DND-41 (cell line): ENCODE results near the gene CYB5B.

Experiments used
- ATAC-seq: fragments of 200-7000 bp; cut with Tn5 transposase; 3 replicates; pipeline ENCODE4 v1.9.1; 2021; ENCODE audit warnings: low read depth; ENCODE audit not compliant: insufficient read depth
- DNase-seq: peaks from one replicate; pipeline ENCODE4 v3.0.0-alpha.2; 2020
- H2AFZ ChIP-seq: 2 replicates; pipeline ENCODE4 v1.6.0; 2012; ENCODE audit warnings: low read depth, low read length
- H3K27ac ChIP-seq: 2 replicates; pipeline ENCODE4 v1.5.1; 2012; ENCODE audit warnings: low read length, inconsistent platforms
- H3K27me3 ChIP-seq: fragments of 200-600 bp; sonication (generic); 2 replicates; pipeline ENCODE4 v1.6.0; 2012; ENCODE audit warnings: low read length, mild to moderate bottlenecking, inconsistent platforms; ENCODE audit not compliant: insufficient read depth, poor library complexity
- H3K36me3 ChIP-seq: 2 replicates; pipeline ENCODE4 v1.5.1; 2012; ENCODE audit warnings: low read length, inconsistent platforms; ENCODE audit not compliant: insufficient read depth
- H3K4me1 ChIP-seq: 2 replicates; pipeline ENCODE4 v1.5.1; 2012; ENCODE audit warnings: mild to moderate bottlenecking, low read length; ENCODE audit not compliant: insufficient read depth
- H3K4me2 ChIP-seq: 2 replicates; pipeline ENCODE4 v1.6.0; 2012; ENCODE audit warnings: mild to moderate bottlenecking, moderate library complexity, low read length, inconsistent platforms; ENCODE audit not compliant: insufficient read depth
- H3K4me3 ChIP-seq, 2 experiments: fragments of 200-600 bp in 1 of 2; shearing (Covaris generic) in 1 of 2; 2 replicates each; pipeline ENCODE4 v1.5.1; 2012 to 2016; ENCODE audit warnings: inconsistent platforms in 2 of 2, low read length in 2 of 2, mild to moderate bottlenecking in 2 of 2, low read depth in 1 of 2, moderate library complexity in 1 of 2
- H3K79me2 ChIP-seq: 2 replicates; pipeline ENCODE4 v1.6.0; 2012; ENCODE audit warnings: low read length, inconsistent platforms; ENCODE audit not compliant: insufficient read depth
- H3K9ac ChIP-seq: 2 replicates; pipeline ENCODE4 v1.6.0; 2012; ENCODE audit warnings: low read depth, mild to moderate bottlenecking, inconsistent platforms, low read length, moderate library complexity
- H3K9me3 ChIP-seq: 2 replicates; pipeline ENCODE4 v1.5.1; 2012; ENCODE audit warnings: low read length, moderate library complexity, mild to moderate bottlenecking, inconsistent platforms; ENCODE audit not compliant: insufficient read depth, severe bottlenecking
- H4K20me1 ChIP-seq: 2 replicates; pipeline ENCODE4 v1.6.0; 2012; ENCODE audit warnings: low read length; ENCODE audit not compliant: insufficient read depth
- EZH2 ChIP-seq: IDR thresholded peaks from 3 replicates; pipeline ENCODE4 v1.6.1; 2012; ENCODE audit warnings: borderline replicate concordance, low read depth, mild to moderate bottlenecking, moderate library complexity, low read length, inconsistent platforms; ENCODE audit not compliant: severe bottlenecking
- TF ChIP-seq, protein P1 (sequence below): IDR thresholded peaks from 2 replicates; pipeline ENCODE4 v1.5.1; 2012; ENCODE audit warnings: borderline replicate concordance, low read length, moderate library complexity, mild to moderate bottlenecking; ENCODE audit not compliant: poor library complexity, severe bottlenecking; ENCODE audit errors: extremely low read depth

Gene CYB5B

DNA sequence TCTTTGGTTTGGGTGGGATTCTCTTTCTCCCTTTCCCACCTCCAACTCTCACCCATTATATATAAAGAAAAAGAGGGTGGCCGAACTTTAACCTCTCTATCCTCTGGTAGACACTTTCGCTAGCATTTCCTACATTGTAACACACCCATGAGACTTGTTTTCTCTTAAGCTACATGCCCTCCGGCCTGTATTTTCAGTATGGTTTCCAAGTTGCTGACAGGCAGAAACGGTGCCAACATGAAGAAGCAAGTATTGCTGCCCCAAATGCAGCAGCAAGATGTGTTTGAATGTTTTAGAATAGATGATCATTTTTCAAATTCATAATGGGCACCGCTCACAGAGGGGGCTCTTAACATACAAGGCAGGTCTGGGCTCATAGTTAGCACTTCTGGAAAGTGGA lies 18.7 kb upstream of the CYB5B start:
- no peaks in the 10 kb centered on the region for H3K27me3 ChIP-seq
- H3K79me2 ChIP-seq: no peaks in the 10 kb centered on the region
- H3K4me3 ChIP-seq: no peak overlapping the region
- H3K9me3 ChIP-seq: no peaks in the 10 kb centered on the region
- no peaks in the 10 kb centered on the region for H3K4me1 ChIP-seq
- H3K36me3 ChIP-seq: no peaks in the 10 kb centered on the region
- no peaks in the 10 kb centered on the region for H4K20me1 ChIP-seq
- no peak overlapping the region for H3K4me2 ChIP-seq
- TF ChIP-seq, protein P1, sequence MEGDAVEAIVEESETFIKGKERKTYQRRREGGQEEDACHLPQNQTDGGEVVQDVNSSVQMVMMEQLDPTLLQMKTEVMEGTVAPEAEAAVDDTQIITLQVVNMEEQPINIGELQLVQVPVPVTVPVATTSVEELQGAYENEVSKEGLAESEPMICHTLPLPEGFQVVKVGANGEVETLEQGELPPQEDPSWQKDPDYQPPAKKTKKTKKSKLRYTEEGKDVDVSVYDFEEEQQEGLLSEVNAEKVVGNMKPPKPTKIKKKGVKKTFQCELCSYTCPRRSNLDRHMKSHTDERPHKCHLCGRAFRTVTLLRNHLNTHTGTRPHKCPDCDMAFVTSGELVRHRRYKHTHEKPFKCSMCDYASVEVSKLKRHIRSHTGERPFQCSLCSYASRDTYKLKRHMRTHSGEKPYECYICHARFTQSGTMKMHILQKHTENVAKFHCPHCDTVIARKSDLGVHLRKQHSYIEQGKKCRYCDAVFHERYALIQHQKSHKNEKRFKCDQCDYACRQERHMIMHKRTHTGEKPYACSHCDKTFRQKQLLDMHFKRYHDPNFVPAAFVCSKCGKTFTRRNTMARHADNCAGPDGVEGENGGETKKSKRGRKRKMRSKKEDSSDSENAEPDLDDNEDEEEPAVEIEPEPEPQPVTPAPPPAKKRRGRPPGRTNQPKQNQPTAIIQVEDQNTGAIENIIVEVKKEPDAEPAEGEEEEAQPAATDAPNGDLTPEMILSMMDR: no peak
- TF ChIP-seq EZH2: no peak
- no peak overlapping the region for H3K9ac ChIP-seq
- no peak for DNase-seq
- no peak overlapping the region for H2AFZ ChIP-seq
- H3K27ac ChIP-seq: no peak overlapping the region
- no peak for ATAC-seq

DNA sequence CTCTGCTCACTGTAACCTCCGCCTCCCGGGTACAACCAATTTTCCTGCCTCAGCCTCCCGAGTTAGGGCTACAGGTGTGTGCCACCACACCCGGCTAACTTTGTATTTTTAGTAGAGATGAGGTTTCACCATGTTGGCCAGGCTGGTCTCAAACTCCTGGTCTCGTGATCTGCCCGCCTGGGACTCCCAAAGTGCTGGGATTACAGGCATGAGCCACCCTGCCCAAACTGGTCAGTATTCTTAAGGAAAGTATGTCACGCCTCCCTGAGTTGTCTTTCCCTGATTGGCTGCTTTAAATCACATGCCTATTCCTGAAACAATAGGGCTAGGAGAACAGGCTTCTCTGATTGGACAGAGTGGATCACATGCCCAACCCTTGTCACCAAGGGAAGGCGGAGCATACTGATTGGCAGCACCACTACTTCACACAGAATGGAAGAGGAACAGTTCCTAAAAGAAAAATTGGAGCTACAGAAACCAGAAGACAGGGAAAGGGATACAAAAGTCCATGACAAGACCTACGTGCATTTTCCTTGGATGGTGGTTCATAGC lies 17.6 kb upstream of the CYB5B start:
- Histone ChIP-seq H4K20me1 (no peaks in the 10 kb centered on the region), H3K79me2 (no peaks in the 10 kb centered on the region), H2AFZ (no peak overlapping the region), H3K9me3 (no peaks in the 10 kb centered on the region), H3K4me1 (no peaks in the 10 kb centered on the region), H3K36me3 (no peaks in the 10 kb centered on the region), H3K4me2 (no peak overlapping the region), H3K27me3 (no peaks in the 10 kb centered on the region), H3K4me3 (no peak overlapping the region), H3K9ac (no peak overlapping the region), H3K27ac (no peak overlapping the region)
- no peak for DNase-seq
- no peak for TF ChIP-seq EZH2
- TF ChIP-seq, protein P1: no peak
- 0 out of 3 replicates have a peak, but pooled peaks have one; percentile 47 for ATAC-seq

DNA sequence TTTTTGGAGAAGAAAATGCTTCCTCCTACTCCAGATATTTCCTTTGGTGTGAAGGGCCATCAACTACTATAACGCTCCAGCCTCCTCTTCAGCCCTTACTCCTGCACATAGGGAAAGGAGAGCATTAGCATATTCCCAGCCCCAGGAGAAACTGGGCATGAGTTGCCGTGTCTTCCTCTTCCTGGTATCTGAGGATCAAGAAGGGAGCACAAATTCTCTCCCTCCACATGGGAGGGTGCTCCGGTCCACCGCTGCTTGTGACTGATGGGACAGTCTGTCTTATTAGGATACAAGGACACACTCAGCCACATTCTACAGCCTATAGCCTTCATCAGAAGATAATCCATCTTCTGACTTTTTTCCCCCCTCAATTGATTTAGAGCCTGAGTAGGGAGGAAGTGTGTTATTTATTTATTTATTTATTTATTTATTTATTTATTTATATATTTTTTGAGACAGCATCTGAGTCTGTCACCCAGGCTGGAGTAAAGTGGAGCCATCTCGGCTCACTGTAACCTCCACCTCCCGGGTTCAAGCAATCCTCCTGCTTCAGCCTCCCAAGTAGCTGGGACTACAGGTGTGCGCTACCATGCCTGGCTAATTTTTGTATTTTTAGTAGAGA lies 16.6 kb upstream of the CYB5B start:
- DNase-seq (no peak), ATAC-seq (no peak)
- H3K27me3 ChIP-seq: no peaks in the 10 kb centered on the region
- TF ChIP-seq, protein P1: no peak
- no peak for TF ChIP-seq EZH2
- no peaks in the 10 kb centered on the region for H4K20me1 ChIP-seq
- no peaks in the 10 kb centered on the region for H3K79me2 ChIP-seq
- H3K9ac ChIP-seq: no peak overlapping the region
- no peaks in the 10 kb centered on the region for H3K4me1 ChIP-seq
- no peak overlapping the region for H3K4me2 ChIP-seq
- H3K4me3 ChIP-seq: no peak overlapping the region
- no peaks in the 10 kb centered on the region for H3K9me3 ChIP-seq
- no peaks in the 10 kb centered on the region for H3K36me3 ChIP-seq
- H2AFZ ChIP-seq: no peak overlapping the region
- no peak overlapping the region for H3K27ac ChIP-seq
